ENCODE measurements around the gene AKAP13.
"Not testable (repeated sequence)": the region's sequence is repeated elsewhere in the genome, so short reads cannot be mapped to it uniquely, and the experiment has no call there.

Gene AKAP13

GRCh38 chr15:85479071-85479647 lies 98.8 kb downstream of the AKAP13 start:
- DNase-seq (ENCODE audit: low spot score): no peak

- DNase-seq (ENCODE audit: low spot score): no peak
Observed at GRCh38 chr15:85480923-85481322, 100.5 kb downstream of the AKAP13 start.

- not testable (repeated sequence) for DNase-seq (ENCODE audit: low spot score)
Observed at GRCh38 chr15:85481543-85481942, 101.1 kb downstream of the AKAP13 start.

GRCh38 chr15:85482894-85483293 lies 102.5 kb downstream of the AKAP13 start:
- DNase-seq (ENCODE audit: low spot score): no peak

- not testable (repeated sequence) for DNase-seq (ENCODE audit: low spot score)
Observed at GRCh38 chr15:85483955-85484354, 103.6 kb downstream of the AKAP13 start.

GRCh38 chr15:85484923-85485322 lies 104.5 kb downstream of the AKAP13 start:
- DNase-seq (ENCODE audit: low spot score): not testable (repeated sequence)

- peak; percentile 88 for DNase-seq (ENCODE audit: low spot score)
Observed at GRCh38 chr15:85485956-85486567, 105.7 kb downstream of the AKAP13 start.

GRCh38 chr15:85487796-85488195 lies 107.4 kb downstream of the AKAP13 start:
- DNase-seq (ENCODE audit: low spot score): not testable (repeated sequence)

GRCh38 chr15:85488997-85489396 lies 108.6 kb downstream of the AKAP13 start:
- DNase-seq (ENCODE audit: low spot score): no peak

GRCh38 chr15:85489773-85490493 lies 109.5 kb downstream of the AKAP13 start:
- DNase-seq (ENCODE audit: low spot score): no peak

GRCh38 chr15:85490856-85491255 lies 110.5 kb downstream of the AKAP13 start:
- no peak for DNase-seq (ENCODE audit: low spot score)

GRCh38 chr15:85491691-85492090 lies 111.3 kb downstream of the AKAP13 start:
- DNase-seq (ENCODE audit: low spot score): no peak

- no peak for DNase-seq (ENCODE audit: low spot score)
Observed at GRCh38 chr15:85492406-85492805, 112.0 kb downstream of the AKAP13 start.

GRCh38 chr15:85493260-85493659 lies 112.9 kb downstream of the AKAP13 start:
- no peak for DNase-seq (ENCODE audit: low spot score)

- no peak for DNase-seq (ENCODE audit: low spot score)
Observed at GRCh38 chr15:85494048-85494777, 113.8 kb downstream of the AKAP13 start.

GRCh38 chr15:85495096-85495495 lies 114.7 kb downstream of the AKAP13 start:
- DNase-seq (ENCODE audit: low spot score): no peak

- no peak for DNase-seq (ENCODE audit: low spot score)
Observed at GRCh38 chr15:85495544-85495943, 115.1 kb downstream of the AKAP13 start.

GRCh38 chr15:85496151-85496550 lies 115.7 kb downstream of the AKAP13 start:
- no peak for DNase-seq (ENCODE audit: low spot score)

GRCh38 chr15:85496551-85497171 lies 116.3 kb downstream of the AKAP13 start:
- no peak for DNase-seq (ENCODE audit: low spot score)

- no peak for DNase-seq (ENCODE audit: low spot score)
Observed at GRCh38 chr15:85497172-85497569, 116.8 kb downstream of the AKAP13 start.

GRCh38 chr15:85498471-85498870 lies 118.1 kb downstream of the AKAP13 start:
- no peak for DNase-seq (ENCODE audit: low spot score)

- no peak for DNase-seq (ENCODE audit: low spot score)
Observed at GRCh38 chr15:85499371-85499887, 119.0 kb downstream of the AKAP13 start.

Measured in CD4-positive, alpha-beta T cell treated with Interleukin-2 at 100 ng/mL for 4 hours (primary cell).